Measurements from ENCODE around the gene PPIL3. TPM values are rescaled to one million over a fixed set of nuclear protein-coding genes. Genes with fewer than 3 reads are reported as not detected.

Gene PPIL3
- total and polyA plus RNA-seq, 2 donors (not counting 1 experiment from before 2014, with no cell fraction given), result 57.9 to 61.4 TPM

DNA sequence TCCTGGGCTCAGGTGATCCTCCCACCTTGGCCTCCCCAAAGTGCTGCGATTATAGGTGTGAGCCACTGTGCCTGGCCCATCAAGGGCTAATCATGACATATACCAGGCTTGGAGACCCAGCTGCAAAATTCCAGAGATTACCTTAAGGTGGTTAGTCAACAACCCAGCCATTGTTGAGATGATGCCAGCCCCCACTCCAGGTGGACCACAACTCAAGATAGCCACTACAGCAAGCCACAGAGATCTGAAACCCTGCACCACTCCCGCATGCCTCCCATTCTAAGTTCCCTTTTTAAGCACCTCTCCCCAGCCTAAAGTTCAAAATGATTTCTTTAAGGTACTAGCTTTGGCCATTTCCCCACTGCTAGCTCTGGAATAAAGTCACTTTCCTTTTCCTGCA, 19.9 kb downstream of the PPIL3 start:
- no peak overlapping the region for H3K27ac Mint-ChIP-seq
- intact Hi-C loops (cut with micrococcal nuclease), result loop anchor here (10.0 kb wide), 2 partner anchors 344 to 1396 kb away; partner anchors contain the start of genes NOP58 and SGO2
- H3K27ac ChIP-seq (ENCODE audit: low read length in 2 of 2), result no peak overlapping the region

More for the DNA sequence above, 19.9 kb downstream of the PPIL3 start:
- H3K36me3 ChIP-seq (replicated peaks in 1 of 2; ENCODE audit: control extremely low read depth in 1 of 2, control insufficient read depth in 1 of 2, extremely low read depth in 1 of 2, insufficient read depth in 2 of 2, low read length in 1 of 2), result peaks cover 6 to 22% of the 10 kb centered on the region in 2 experiments
- Mint-ChIP-seq H3K27me3 (no peaks in the 10 kb centered on the region), H3K4me1 (peaks cover 13% of the 10 kb centered on the region), H3K9me3 (ENCODE audit: insufficient read depth) (no peaks in the 10 kb centered on the region), H3K4me3 (no peak overlapping the region)
- no peaks in the 10 kb centered on the region for H4K20me1 ChIP-seq (ENCODE audit: control insufficient read depth, insufficient read depth, low read length, poor library complexity, severe bottlenecking)
- no peaks in the 10 kb centered on the region for H3K9me3 ChIP-seq (ENCODE audit: control extremely low read depth in 1 of 3, control insufficient read depth in 2 of 3, insufficient read depth in 1 of 3, low read length in 2 of 3)
- no peak overlapping the region for H3K4me3 ChIP-seq (ENCODE audit: control extremely low read depth in 1 of 5, extremely low read depth in 1 of 5, insufficient read depth in 1 of 5, low read depth in 2 of 5, low read length in 4 of 5)
- no peak overlapping the region for H2AFZ ChIP-seq (ENCODE audit: insufficient read depth, low read depth, low read length, poor library complexity, severe bottlenecking)
- DNase-seq (no peak), ATAC-seq (ENCODE audit: low read depth) (no peak)
- POLR2A ChIA-PET, result interaction anchor here (0.7 to 1.3 kb wide), 2 partner anchors 11 to 156 kb away, joined by 3 read pairs; no protein-coding TSS in a partner anchor
- WGBS (ENCODE audit: insufficient coverage), result 72% methylated on average over 2 of the region's 2 CpGs
- CTCF ChIA-PET, result no interaction called here
- H3K4me2 ChIP-seq (replicated peaks; ENCODE audit: low read depth, low read length, poor library complexity, severe bottlenecking), result no peak overlapping the region
- peaks cover 17% of the 10 kb centered on the region for H3K79me2 ChIP-seq (ENCODE audit: control insufficient read depth, insufficient read depth, low read length)
- H3K27me3 ChIP-seq (replicated peaks in 1 of 4; ENCODE audit: control extremely low read depth in 1 of 4, control insufficient read depth in 3 of 4, insufficient read depth in 4 of 4, low read length in 3 of 4), result no peaks in the 10 kb centered on the region
- no peak overlapping the region for H3K9ac ChIP-seq (ENCODE audit: low read length)
- TF ChIP-seq, protein P1, sequence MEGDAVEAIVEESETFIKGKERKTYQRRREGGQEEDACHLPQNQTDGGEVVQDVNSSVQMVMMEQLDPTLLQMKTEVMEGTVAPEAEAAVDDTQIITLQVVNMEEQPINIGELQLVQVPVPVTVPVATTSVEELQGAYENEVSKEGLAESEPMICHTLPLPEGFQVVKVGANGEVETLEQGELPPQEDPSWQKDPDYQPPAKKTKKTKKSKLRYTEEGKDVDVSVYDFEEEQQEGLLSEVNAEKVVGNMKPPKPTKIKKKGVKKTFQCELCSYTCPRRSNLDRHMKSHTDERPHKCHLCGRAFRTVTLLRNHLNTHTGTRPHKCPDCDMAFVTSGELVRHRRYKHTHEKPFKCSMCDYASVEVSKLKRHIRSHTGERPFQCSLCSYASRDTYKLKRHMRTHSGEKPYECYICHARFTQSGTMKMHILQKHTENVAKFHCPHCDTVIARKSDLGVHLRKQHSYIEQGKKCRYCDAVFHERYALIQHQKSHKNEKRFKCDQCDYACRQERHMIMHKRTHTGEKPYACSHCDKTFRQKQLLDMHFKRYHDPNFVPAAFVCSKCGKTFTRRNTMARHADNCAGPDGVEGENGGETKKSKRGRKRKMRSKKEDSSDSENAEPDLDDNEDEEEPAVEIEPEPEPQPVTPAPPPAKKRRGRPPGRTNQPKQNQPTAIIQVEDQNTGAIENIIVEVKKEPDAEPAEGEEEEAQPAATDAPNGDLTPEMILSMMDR (IDR thresholded peaks at IDR 0.05), result no peak
- TF ChIP-seq EZH2 (IDR thresholded peaks at IDR 0.05; ENCODE audit: borderline replicate concordance, insufficient read depth, low read depth, low read length, poor library complexity, severe bottlenecking), result no peak
- peaks cover 4 to 11% of the 10 kb centered on the region in 2 donors for H3K4me1 ChIP-seq (ENCODE audit: control insufficient read depth in 2 of 2, insufficient read depth in 2 of 2, low read length in 2 of 2)

All from B cell (primary cell).